Pulmonary artery endothelial cell (primary cell): ENCODE results near the gene DBET. TPM values are rescaled to one million over a fixed set of nuclear protein-coding genes. Genes with fewer than 3 reads are reported as not detected.
"Not testable (repeated sequence)": the region's sequence is repeated elsewhere in the genome, so short reads cannot be mapped to it uniquely, and the experiment has no call there.

Source experiments
- DNase-seq: peaks from one replicate; pipeline ENCODE4 v3.0.0-alpha.2; 2011; ENCODE audit warnings: low read depth, low spot score
- total RNA-seq: library from RNA; depleted of rRNA; stranded (reverse); fragments of >200 nt; gene quantifications from 2 replicates; pipeline ENCODE4 v1.2.3, GENCODE V29; 2014

The DBET gene
- not detected in 2 replicates for total RNA-seq

- not testable (repeated sequence) for DNase-seq
Observed at GRCh38 chr4:190064342-190064741, at the start of gene DBET. Gene DBET (plus strand): TSS chr4:190064502.

GRCh38 chr4:190014771-190015537 is 49.3 kb upstream of the DBET start:
- no peak for DNase-seq

- no peak for DNase-seq
Observed at GRCh38 chr4:190015538-190016368, 48.5 kb upstream of the DBET start.

- DNase-seq: no peak
Observed at GRCh38 chr4:190016369-190017289, 47.7 kb upstream of the DBET start.

- DNase-seq: no peak
Observed at GRCh38 chr4:190017357-190018200, 46.7 kb upstream of the DBET start.

GRCh38 chr4:190018201-190018920 is 45.9 kb upstream of the DBET start:
- no peak for DNase-seq

- DNase-seq: no peak
Observed at GRCh38 chr4:190019023-190019858, 45.1 kb upstream of the DBET start.

- DNase-seq: not testable (repeated sequence)
Observed at GRCh38 chr4:190019859-190020463, 44.3 kb upstream of the DBET start.

- DNase-seq: no peak
Observed at GRCh38 chr4:190020790-190021717, 43.2 kb upstream of the DBET start.

GRCh38 chr4:190021973-190022372 is 42.3 kb upstream of the DBET start:
- not testable (repeated sequence) for DNase-seq

GRCh38 chr4:190022614-190023281 is 41.6 kb upstream of the DBET start:
- DNase-seq: not testable (repeated sequence)

- not testable (repeated sequence) for DNase-seq
Observed at GRCh38 chr4:190027156-190027555, 37.1 kb upstream of the DBET start, which contains the start of gene FRG2. Gene FRG2 (minus strand): TSS chr4:190027256. CDS start chr4:190027204, 52 bp downstream.

GRCh38 chr4:190031264-190031663 is 33.0 kb upstream of the DBET start:
- DNase-seq: not testable (repeated sequence)

GRCh38 chr4:190037704-190038388 is 26.5 kb upstream of the DBET start:
- DNase-seq: not testable (repeated sequence)

- DNase-seq: not testable (repeated sequence)
Observed at GRCh38 chr4:190040873-190041272, 23.4 kb upstream of the DBET start.

- not testable (repeated sequence) for DNase-seq
Observed at GRCh38 chr4:190047627-190048026, 16.7 kb upstream of the DBET start.
